Measurements from ENCODE around the gene WDR26.
"Not testable (repeated sequence)": the region's sequence is repeated elsewhere in the genome, so short reads cannot be mapped to it uniquely, and the experiment has no call there.

The WDR26 gene

DNA sequence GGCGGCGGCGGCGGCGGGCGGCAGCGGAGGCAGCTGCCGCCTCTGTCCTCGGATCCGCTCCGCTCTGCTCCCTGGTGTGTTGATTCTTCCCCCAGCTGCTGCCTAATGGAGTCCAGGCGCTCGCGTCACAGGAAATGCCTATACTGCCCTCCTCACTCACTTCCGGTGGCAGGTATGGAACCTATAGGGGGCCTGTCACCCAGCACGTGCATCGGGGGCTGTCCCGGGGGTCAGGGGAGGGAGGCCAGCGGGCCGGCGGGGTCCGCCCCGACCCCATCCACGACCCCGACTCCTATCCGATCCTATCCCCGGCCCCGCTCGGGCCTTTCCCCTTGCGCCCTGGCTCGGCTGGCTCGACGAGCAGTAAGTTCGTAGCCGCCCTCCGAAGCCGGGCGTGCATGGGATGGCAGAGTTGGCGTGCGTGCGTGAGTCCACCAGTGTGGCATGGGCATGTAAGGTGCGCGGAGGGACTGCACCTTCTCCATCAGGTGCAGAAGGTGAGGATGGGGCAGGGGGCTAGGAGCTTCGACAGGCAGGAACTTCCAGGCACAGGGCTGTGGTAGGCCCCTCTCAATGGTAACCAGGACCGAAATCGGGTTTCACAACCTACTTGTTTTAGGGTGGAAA lies at the start of gene WDR26:
WDR26 (minus strand) TSS at position 107 of the 627 bp plus-strand sequence.
- peak in 13 of 14 donors; percentile 29 to 82 (median 75) for DNase-seq

DNA sequence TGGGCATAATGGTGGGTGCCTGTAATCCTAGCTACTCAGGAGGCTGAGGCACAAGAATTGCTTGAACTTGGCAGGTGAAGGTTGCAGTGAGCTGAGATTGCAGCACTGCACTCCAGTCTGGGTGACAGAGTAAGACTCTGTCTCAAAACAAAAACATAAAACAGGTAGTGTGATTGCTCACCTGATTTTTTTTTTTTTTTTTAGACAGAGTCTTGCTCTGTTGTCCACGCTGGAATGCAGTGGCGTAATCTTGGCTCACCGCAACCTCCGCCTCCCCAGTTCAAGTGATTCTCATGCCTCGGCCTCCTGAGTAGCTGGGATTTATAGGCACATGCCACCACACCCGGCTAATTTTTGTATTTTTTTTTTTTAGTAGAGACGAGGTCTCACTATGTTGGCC lies 48.6 kb upstream of the WDR26 start:
- DNase-seq, result not testable (repeated sequence)

DNA sequence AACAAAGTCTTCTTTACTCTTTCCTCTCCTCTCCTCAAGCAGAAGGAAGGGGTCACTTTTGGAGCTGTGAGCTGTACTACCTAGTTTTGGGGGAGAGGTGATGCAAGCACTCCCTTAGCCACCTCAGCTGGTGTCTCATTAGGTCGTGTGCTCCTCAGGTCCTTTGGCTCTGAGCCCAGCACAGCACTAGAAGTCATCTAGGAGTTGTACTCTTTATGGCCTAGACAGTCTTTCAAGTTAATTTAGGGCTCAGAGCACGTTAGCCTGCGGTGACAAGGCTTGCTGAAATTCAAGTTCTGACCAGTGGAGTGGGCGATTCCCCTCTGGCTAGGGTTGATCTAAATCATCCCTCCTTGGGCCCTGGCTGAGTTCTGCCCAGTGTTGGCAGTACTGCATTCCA lies 48.0 kb upstream of the WDR26 start:
- DNase-seq, result no peak

DNA sequence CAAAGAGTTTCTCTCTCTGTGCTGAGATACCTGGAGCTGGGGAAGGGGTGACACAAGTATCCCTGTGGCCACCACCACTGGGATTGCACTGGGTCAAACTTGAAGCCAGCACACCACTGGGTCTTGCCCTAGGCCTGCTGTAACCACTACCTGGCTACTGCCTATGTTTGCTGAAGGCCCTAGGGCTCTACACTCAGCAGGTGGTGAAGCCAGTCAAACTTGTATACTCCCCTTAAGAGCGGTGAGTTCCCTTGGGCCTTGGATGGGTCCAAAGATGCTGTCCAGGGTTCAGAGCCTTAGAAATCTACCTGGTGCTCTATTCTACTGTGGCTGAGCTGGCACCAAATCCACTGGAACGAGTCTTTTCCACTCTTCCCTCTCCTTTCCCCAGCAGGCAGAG lies 47.0 kb upstream of the WDR26 start:
- no peak for DNase-seq

DNA sequence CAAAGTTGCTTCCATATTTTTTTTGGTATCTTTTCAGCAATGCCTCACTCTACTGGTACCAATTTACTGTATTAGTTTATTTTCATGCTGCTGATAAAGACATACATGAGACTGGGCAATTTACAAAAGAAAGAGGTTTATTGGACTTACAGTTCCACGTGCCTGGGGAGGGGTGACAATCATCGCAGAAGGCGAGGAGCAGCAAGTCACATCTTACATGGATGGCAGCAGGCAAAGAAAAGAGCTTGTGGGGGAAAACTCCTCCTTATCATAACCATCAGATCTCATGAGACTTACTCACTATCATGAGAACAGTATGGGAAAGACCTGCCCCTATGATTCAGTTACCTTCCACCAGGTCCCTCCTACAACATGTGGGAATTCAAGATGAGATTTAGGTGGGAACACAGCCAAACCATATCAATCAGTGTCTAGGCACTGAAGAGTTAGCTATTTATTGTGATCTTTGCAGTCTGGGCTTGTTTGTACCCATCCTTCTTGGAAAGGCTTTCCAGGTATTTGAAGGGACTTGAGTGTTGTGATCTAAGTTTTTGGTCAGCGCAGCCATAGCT lies 46.4 kb upstream of the WDR26 start:
- not testable (repeated sequence) for DNase-seq

DNA sequence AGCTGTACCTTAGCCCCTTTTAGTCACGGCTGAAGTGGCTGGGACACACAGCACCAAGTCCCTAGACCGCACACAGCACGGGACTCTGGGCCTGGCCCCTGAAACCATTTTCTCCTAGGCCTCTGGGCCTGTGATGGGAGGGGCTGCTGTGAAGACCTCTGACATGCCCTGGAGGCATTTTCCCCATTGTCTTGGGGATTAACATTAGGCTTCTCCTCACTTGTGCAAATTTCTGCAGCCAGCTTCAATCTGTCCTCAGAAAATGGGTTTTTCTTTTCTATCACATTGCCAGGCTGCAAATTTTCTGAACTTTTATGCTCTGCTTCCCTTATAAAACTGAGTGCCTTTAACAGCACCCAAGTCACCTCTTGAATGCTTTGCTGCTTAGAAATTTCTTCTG lies 45.6 kb upstream of the WDR26 start:
- not testable (repeated sequence) for DNase-seq

DNA sequence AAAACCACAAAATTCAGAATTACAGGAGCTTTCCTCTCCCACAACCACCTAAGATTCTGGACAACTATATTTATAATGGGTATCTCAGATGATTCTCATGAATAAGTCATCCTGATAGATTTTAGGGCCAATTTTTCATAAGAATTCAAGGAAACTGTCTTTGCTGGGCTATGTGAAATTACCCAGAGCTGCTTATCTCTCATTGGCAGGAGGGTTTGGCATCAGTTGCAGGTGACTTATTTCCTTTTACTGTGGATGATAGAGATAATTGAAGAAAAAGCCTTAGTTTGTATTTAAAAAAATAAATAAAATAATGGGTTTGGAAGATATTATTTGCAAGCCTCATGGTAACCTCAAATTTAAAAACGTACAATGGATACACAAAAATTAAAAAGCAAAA lies 38.2 kb upstream of the WDR26 start:
- no peak for DNase-seq

DNA sequence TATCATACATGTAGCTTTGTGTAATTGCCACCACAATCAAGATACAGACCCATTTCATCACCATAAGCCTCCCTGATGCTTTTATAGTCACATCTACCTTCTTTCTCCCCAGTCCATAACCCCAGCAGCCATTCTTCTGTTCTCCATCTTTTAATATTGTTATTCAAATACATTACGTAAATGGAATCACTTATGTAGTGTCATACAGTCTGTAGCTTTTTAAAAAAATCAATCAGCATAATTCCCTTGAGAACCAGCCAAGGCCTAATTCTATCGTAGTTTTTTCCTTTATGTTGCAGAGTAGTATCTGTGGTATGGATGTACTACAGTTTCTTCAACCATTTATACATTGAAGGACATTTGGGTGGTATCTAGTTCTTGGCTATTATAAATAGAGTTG lies 31.6 kb upstream of the WDR26 start:
- DNase-seq, result no peak

DNA sequence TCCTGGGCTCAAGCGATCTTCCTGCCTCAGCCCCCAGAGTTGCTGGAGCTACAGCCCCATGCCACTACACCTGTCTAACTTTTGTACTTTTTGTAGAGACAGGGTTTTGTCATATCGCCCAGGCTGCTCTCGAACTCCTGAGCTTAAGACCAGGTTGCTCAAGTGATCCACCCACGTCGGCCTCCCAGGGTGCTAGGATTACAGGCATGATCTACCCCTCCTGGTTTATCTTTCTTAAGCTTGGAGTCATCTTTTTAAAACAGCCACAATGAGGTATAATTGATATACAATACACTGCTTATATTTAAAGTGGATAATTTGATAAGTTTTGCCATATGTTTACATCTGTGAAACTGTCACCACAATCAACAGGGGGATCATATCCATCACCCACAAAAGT lies 25.4 kb upstream of the WDR26 start:
- DNase-seq, result no peak

DNA sequence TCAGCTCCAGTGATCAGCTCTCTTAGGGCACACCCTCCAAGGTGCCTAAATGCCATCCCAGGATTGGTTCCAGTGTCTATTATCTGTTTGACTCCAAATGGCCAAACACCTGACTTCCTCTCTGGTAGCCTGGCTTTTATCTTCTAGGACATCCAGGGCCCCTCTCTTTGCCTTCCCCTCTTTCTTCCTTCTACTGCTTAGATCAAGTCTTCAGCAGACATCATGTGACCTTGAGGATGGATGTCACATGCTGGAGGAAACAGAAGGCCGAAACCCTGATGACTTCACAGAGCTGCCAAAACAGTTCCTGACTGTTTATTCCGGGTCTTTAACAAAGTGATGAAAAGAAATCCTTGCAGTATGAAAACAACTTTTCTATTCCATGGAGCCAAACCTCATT lies 24.4 kb upstream of the WDR26 start:
- peak in 8 of 14 donors; percentile 6 to 33 (median 15) for DNase-seq

DNA sequence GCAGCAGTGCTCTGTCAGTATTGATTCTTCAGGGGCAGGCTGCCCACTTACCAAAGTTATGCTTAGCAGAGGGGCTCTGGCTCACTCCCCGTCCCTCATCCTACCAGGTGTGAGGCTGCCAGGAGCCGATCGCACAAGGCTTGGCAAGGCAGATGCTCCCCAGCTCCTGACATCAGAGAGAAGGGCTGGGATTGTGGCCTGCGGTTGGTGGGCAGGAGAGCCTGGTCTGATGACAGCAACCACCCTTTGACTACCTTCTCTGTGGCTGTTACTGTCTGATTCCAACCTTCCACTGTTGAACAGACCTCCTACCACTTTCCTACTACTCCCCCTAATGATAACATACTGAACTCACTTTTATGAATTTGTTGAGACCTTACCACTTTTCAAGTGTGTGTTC lies 23.7 kb upstream of the WDR26 start:
- DNase-seq, result no peak

DNA sequence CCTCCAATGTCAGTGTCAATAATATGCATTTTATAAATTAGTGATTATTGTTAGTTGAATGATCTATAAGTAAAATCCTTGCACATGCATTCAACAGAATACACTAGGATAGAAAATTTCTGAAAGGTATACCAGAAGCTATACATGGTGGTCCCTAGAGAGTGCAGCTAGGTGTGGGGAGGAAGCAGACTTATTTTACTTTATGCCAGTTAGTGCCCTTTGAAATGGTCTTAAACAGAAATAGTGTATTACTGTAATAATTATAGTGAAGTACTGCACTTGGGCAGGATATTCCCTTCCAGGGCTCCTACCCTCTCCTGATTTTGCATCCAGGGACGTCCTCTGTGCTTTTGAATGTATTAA lies 23.2 kb upstream of the WDR26 start:
- DNase-seq, result no peak

DNA sequence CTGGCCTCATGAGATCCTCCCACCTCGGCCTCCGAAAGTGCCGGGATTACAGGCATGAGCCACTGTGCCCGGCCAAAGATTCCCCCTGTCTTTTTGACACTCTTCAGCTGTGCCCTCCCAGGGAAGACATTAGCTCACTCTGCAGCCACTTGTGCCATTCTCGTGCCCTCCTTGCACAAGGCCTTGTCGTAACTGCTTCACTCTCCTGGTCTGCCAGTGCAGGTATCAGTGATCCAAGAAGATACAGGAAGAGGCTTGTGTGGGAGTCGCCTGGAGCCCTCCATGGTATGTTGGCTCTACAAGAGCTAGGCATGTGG lies 22.0 kb upstream of the WDR26 start:
- DNase-seq, result no peak

DNA sequence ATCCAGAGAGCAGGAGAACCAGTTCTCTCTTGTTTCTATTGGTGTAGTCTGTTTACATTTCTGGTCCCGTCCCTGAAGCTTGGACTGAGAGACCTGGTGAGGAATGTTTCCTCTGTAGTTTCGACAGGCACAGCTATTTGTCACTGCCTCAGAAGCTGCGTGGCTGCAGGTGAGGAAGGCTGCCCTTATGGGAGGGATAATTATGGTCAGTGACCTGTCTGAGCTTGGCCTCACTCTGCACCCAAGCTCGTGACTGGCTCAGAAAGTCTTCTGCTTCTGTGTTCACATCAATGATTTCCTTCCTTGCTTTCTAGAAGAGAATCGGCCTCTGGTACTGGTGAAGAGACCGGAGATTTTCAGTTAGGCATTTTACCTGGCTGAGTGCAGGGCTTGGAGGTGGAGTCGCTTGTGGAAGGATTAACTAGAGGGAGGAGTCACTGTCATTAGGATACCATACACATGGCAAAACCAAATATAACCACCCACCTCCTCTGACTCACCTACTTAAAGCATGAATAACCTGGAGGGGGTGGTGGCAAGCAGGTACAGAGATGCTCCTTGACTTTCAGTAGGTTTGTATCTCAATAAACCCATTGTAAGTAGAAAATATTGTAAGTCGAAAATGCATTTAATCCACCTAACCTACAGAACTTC lies 19.9 kb upstream of the WDR26 start:
- DNase-seq, result no peak

DNA sequence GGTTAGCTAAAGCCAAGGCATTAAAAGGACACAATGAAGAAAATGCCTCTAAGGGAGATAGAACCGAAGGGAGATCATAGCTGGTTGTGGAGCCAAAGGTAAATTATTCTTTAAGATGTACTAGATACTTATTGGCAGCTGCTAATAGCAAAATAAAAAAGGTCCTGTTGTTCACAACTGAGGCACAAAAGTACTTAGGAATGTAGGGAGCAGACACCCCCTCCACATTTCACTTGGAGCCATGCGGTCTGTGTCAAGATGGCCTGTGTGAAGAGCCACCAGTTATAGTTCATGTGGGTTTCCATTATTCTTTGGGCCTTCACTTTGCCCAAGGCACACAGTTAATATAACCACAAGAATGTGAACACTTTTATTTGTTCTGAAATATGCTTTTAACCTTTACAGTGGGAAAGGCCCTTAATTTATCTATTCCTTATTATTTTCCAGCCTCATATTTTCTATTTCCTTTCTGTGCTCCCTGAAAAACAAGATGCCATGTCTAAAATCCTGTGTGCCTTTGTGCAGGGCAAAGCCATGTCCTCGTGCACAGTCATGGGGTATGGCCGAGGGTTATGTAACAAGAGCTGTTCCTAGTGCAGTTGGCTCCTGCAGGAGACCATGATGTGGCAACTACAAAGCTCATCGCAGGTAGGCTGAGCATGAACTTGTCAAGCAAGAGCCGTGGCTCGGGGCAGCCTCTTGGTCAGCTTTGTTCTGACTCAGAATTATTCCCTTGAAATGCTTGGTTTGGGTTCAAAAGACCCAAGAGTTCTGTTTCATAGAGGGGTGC lies 16.2 kb upstream of the WDR26 start:
- no peak for DNase-seq

DNA sequence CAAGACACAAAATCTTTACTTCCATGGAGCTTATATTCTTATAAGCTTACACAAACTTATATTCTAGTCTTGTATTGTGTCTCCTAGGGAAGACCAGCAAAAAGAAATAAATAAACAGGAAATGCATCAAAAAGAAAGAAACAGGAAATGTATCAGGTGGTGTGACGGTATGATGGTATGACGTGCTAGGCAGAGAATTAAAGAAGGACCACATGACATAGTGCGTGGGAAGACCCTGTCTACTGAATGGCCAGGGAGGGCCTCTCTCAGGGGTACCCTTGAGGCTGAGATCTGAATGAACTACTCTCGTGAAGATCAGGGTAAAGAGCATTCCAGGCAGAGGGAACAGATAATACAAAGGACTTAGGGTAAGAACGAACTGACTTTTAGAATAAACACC lies 15.6 kb upstream of the WDR26 start:
- DNase-seq, result no peak

DNA sequence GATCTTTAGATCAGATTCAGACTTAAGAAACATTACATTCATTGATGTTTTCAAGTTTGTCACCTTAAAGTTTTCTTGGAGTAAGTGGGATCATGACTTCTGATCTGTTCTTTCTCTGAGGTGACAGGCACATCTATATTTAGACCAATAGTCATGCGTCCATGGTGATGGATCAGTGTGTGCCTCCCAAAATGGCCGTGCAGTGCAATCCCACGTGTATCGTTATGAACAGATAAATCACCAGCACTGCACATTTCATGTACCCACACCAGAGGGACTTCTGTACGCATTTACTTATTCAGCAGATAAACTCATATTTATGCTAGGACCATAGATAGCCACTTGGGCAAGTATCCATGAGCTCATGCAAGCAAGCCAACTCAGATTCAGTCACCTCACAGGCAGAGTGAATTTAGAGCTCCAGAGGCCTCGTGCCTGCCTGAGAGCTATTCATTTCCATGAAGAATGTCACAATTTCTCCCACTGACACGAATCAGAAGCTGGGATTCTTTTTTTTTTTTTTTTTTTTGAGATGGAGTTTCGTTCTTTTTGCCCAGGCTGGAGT lies 13.9 kb upstream of the WDR26 start:
- DNase-seq, result no peak

DNA sequence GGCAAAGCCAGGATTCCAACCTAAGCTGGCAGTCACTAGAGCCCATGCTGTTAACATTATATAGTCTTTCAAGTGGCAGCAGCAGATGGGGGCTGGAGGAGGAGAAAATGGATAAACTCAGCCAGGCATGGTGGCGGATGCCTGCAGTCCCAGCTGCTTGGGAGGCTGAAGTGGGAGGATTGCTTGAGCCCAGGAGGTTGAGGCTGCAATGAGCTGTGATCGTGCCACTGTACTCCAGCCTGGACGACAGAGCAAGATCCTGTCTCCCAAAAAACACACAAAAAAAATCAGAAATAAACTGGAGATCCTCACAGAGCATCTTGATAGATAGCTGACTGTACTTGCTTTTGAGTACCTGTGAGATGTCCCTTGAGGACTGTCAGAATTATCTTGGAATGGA lies 13.4 kb upstream of the WDR26 start:
- no peak for DNase-seq

DNA sequence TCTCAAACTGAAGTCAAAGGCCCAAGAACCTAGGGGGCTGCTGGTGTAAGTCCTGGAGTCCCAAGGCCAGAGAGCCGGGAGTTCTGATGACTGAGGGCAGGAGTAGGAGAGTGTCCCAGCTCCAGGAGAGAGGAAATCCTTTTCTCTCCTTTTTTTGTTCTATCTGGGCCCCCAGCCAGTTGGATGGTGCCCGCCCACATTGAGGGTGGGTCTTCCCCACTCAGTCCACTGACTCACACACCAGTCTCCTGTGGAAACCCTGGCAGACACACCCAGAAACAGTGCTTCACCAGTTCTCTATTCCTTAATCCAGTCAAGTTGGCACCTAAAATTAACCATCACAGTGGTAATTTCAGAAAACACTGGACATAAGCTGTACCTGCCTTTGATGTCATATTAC lies 12.7 kb upstream of the WDR26 start:
- DNase-seq, result peak in 2 of 14 donors; percentile 13 to 44

DNA sequence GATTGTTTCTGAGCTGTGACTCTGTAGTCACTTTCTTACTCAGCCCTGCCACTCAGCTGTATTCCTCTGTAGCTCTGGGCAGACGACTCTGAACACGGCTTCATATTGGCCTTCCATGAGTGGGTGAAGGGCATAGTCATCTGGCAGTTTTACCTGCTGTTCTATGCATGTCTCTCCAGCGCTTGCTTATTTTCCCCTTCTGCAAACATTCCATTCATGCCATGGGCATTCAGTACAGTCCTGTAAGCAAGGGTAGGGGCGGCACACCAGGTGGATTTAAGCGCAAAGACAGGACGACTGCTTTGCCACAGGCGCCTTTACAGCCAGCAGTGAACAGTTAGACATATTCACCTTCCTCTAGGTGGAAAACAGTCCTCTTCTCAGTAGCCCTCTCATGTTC lies 4.4 kb upstream of the WDR26 start:
- no peak for DNase-seq

DNA sequence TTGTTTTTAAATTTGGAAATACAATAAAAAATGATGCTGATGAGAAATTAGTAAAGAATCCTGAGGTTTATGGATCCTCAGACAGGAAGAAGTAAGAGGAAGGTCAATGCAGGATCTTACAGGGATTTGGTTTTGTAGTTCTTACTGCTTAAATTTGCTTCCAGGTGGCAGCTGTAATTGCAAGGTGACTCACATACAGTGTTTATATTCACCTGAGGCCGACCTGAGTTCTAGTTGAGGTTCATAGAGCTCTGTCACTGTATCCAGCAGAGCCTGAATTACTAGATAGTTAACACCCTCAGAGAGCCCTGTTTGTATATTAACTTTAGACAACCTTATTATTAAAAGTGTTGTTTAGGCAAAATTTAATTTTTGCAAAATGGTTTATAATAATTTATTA lies 1.4 kb upstream of the WDR26 start:
- no peak for DNase-seq

DNA sequence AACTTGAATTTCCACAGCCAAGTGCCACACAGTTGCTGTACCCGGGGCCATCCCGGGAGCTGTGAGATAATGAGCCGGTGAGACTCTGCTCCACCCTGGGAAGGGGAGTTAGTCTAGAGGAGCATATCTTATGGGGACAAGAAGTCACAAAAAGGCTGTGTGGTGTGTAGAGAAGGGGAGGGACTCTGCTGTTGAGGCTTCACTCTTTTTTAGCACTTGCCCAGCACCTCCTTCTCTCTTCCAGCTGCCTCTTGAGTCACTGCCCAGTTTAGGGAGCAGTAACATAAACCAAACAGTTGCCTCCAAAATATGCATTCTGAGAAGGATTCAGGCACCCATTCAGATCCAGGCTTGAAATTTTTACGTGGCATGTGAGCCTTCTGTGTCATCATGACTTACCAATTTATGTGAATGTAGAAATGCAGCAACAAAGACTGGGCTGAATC lies 744 bp upstream of the WDR26 start:
- peak in 2 of 14 donors; percentile 27 to 54 for DNase-seq

All from C1 segment of cervical spinal cord (tissue), 14 donors.